ENCODE data around the gene SEMA3B. TPM values are rescaled to one million over a fixed set of nuclear protein-coding genes. Genes with fewer than 3 reads are reported as not detected.

SEMA3B gene
- total RNA-seq, 4 donors from 2014 or later: 59.5 to 423 (median 122) TPM

DNA sequence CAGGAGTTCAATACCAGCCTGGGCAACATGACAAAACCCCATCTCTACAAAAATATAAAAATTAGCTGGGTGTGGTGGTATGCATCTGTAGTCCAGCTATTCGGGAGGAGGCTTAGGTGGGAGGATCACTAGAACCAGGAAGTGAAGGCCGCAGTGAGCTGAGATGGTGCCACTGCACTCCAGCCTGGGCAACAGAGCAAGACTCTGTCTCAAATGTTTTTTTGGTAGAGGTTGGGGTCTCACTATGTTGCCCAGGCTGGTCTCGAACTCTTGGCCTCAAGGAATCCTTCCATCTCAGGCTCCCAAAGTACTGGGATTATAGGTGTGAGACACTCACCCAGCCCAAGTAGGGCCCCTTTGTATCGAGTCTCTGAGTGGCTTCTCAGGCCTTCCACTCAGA lies 25.1 kb downstream of the SEMA3B start:
- no peak for DNase-seq
- Histone ChIP-seq H3K27ac (no peak overlapping the region), H3K27me3 (no peaks in the 10 kb centered on the region), H3K4me3 (no peak overlapping the region), H3K9me3 (no peaks in the 10 kb centered on the region), H3K36me3 (peaks cover 0 to 3% (median 0%) of the 10 kb centered on the region in 4 donors), H3K4me1 (peaks cover 21 to 36% (median 27%) of the 10 kb centered on the region in 4 donors)
- in situ Hi-C loops (cut with MboI; ENCODE audit: low pct_ligation_motif_present in 1 of 4, low pct_unique_long_range_greater_than_20kb in 1 of 4, low sequenced_read_pairs in 3 of 4): no loop called here
- 81 to 100% methylated on average over 1 to 4 of the region's 4 CpGs for WGBS, 2 donors (ENCODE audit: low coverage in 1 of 2)
- intact Hi-C loops (cut with DNase I; ENCODE audit: low total_unique reads): no loop called here
- TF ChIP-seq, protein P1, sequence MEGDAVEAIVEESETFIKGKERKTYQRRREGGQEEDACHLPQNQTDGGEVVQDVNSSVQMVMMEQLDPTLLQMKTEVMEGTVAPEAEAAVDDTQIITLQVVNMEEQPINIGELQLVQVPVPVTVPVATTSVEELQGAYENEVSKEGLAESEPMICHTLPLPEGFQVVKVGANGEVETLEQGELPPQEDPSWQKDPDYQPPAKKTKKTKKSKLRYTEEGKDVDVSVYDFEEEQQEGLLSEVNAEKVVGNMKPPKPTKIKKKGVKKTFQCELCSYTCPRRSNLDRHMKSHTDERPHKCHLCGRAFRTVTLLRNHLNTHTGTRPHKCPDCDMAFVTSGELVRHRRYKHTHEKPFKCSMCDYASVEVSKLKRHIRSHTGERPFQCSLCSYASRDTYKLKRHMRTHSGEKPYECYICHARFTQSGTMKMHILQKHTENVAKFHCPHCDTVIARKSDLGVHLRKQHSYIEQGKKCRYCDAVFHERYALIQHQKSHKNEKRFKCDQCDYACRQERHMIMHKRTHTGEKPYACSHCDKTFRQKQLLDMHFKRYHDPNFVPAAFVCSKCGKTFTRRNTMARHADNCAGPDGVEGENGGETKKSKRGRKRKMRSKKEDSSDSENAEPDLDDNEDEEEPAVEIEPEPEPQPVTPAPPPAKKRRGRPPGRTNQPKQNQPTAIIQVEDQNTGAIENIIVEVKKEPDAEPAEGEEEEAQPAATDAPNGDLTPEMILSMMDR (IDR thresholded peaks at IDR 0.05): no peak
- TF ChIP-seq EP300 (IDR thresholded peaks at IDR 0.05; ENCODE audit: low read depth): no peak
- TF ChIP-seq POLR2AphosphoS5 (IDR thresholded peaks at IDR 0.05): no peak
- TF ChIP-seq POLR2A (IDR thresholded peaks at IDR 0.05): no peak

GRCh38 chr3:50294492-50295403 lies 25.8 kb downstream of the SEMA3B start:
- H3K27ac ChIP-seq: no peak overlapping the region
- no peaks in the 10 kb centered on the region for H3K27me3 ChIP-seq
- 94% methylated on average over 19 of the region's 22 CpGs; no CpG with 5 or more reads in 1 of the 2 donors for WGBS, 2 donors (ENCODE audit: low coverage in 1 of 2)
- no peak overlapping the region for H3K4me3 ChIP-seq
- no peak for DNase-seq
- in situ Hi-C loops (cut with MboI; ENCODE audit: low pct_ligation_motif_present in 1 of 4, low pct_unique_long_range_greater_than_20kb in 1 of 4, low sequenced_read_pairs in 3 of 4) (no loop called here), intact Hi-C loops (cut with DNase I; ENCODE audit: low total_unique reads) (no loop called here)
- H3K36me3 ChIP-seq: peaks cover 0 to 3% (median 0%) of the 10 kb centered on the region in 4 donors
- no peaks in the 10 kb centered on the region for H3K9me3 ChIP-seq
- TF ChIP-seq, protein P1 (IDR thresholded peaks at IDR 0.05): no peak
- no peak for TF ChIP-seq POLR2AphosphoS5 (IDR thresholded peaks at IDR 0.05)
- no peak for TF ChIP-seq EP300 (IDR thresholded peaks at IDR 0.05; ENCODE audit: low read depth)
- no peak for TF ChIP-seq POLR2A (IDR thresholded peaks at IDR 0.05)
- H3K4me1 ChIP-seq: peaks cover 21 to 36% (median 28%) of the 10 kb centered on the region in 4 donors

DNA sequence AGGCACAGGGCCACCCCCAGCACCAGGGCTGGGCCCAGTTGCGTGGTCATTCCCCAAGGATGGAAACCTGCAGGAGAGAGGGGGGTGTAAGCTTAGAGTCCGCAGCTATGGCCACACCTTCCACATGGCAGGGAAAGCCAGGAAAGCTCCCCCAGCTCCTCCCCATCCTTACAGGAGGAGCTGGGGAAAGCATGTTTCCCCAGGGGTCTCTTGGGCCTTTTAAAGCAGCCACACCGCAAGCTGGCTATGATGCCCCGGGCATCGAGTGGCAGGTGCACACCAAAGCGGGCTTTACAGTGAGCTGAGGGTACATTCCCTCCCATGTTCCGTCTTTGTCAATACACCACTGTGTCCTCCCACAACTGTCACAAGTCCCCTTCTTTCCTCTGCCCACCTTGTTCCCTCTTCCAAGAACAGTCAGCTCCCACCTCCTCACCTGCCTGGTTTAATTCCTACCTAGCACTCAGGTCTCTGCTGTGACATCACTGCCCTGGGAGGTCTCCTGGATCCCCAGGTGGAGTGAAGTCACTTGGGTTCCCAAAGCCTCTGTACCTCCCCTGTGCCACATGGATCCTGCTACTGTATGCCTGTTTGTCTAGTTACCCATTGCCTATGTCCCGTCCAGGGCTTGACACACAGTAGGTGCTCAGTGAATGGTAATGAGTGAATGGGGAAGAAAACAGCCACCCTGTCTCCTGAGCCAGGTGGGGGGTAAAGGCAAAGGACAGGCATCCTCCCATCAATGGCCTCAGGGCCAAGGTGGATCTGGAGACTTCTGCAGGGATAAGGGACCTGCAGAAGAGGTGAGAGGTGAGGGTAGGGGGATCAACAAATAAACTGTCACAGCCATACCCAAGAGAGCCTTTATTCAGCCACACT lies 26.8 kb downstream of the SEMA3B start:
- no peak for DNase-seq

More for the DNA sequence above, 26.8 kb downstream of the SEMA3B start:
- in situ Hi-C loops (cut with MboI; ENCODE audit: low pct_ligation_motif_present in 1 of 4, low pct_unique_long_range_greater_than_20kb in 1 of 4, low sequenced_read_pairs in 3 of 4) (no loop called here), intact Hi-C loops (cut with DNase I; ENCODE audit: low total_unique reads) (no loop called here)
- H3K27ac ChIP-seq: no peak overlapping the region
- H3K36me3 ChIP-seq: no peaks in the 10 kb centered on the region
- H3K9me3 ChIP-seq: no peaks in the 10 kb centered on the region
- TF ChIP-seq POLR2A (IDR thresholded peaks at IDR 0.05): no peak
- TF ChIP-seq, protein P1 (IDR thresholded peaks at IDR 0.05): no peak
- TF ChIP-seq POLR2AphosphoS5 (IDR thresholded peaks at IDR 0.05): no peak
- no peak for TF ChIP-seq EP300 (IDR thresholded peaks at IDR 0.05; ENCODE audit: low read depth)
- no peak overlapping the region for H3K4me3 ChIP-seq
- WGBS, 2 donors (ENCODE audit: low coverage in 1 of 2): 80 to 86% methylated on average over 3 to 8 of the region's 8 CpGs
- H3K4me1 ChIP-seq: peaks cover 24 to 41% (median 36%) of the 10 kb centered on the region in 4 donors
- no peaks in the 10 kb centered on the region for H3K27me3 ChIP-seq
